A549 treated with AZD9567 at 1 μM for 4 hours (cell line): ENCODE data around the gene EDNRA. TPM values are rescaled to one million over a fixed set of nuclear protein-coding genes. Genes with fewer than 3 reads are reported as not detected.

Experiments
- total RNA-seq: library from RNA; stranded (reverse); fragments of 200-300 nt; extraction: Qiagen RNA extraction; gene quantifications from 5 replicates; pipeline ENCODE4 v1.2.3, GENCODE V29; 2022; ENCODE audit not compliant: insufficient read depth

EDNRA gene
- total RNA-seq: 0.14 to 1.5 TPM (median 0.22 TPM) in 5 replicates

DNA sequence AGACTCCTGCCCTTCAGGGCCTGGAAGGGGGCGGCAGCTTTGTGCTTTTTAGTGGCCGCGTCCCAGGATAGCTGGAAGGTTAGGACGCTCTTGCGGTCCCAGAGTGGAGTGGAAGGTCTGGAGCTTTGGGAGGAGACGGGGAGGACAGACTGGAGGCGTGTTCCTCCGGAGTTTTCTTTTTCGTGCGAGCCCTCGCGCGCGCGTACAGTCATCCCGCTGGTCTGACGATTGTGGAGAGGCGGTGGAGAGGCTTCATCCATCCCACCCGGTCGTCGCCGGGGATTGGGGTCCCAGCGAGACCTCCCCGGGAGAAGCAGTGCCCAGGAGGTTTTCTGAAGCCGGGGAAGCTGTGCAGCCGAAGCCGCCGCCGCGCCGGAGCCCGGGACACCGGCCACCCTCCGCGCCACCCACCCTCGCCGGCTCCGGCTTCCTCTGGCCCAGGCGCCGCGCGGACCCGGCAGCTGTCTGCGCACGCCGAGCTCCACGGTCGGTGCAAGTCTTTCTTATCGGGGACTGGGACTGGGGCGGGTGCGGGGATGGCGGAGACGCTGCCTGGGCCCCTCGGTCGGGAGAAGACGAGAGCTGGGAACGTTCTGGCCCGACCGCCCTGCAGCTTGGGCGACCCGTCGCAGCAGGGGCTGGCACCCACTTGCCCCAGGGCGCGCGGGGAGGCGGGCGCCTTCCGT, at the start of gene EDNRA:
EDNRA (plus strand) TSS at position 207 of the 686 bp plus-strand sequence. CDS start 4,585 bp downstream, outside the sequence.

Other genes starting within 250 kb of the EDNRA start
- 21.7 to 28.5 TPM (median 22.0 TPM) in 5 replicates for gene TMEM184C, start 136.3 kb downstream of the EDNRA start, total RNA-seq
- 2.7 to 5.4 TPM (median 3.0 TPM) in 5 replicates for gene PRMT9, start 203.1 kb downstream of the EDNRA start, total RNA-seq